IMR-90 (cell line): Measurements from ENCODE around the gene TMBIM1.

Source experiments
- BHLHE40 ChIP-seq: fragments of 150-350 bp; IDR thresholded peaks from 2 replicates; pipeline ENCODE4 v1.6.1; 2016; ENCODE audit warnings: mild to moderate bottlenecking, low read depth, low read length
- MAZ ChIP-seq: IDR thresholded peaks from 2 replicates; pipeline ENCODE4 v1.6.1; 2012; ENCODE audit warnings: low read depth, mild to moderate bottlenecking, low read length, improper control_type of control experiment, moderate library complexity, borderline replicate concordance
- POLR2A ChIP-seq: IDR thresholded peaks from 2 replicates; pipeline ENCODE4 v1.6.1; 2012; ENCODE audit warnings: mild to moderate bottlenecking, low read depth, low read length
- RAD21 ChIP-seq: IDR thresholded peaks from 2 replicates; pipeline ENCODE4 v1.6.1; 2012; ENCODE audit warnings: low read length, improper control_type of control experiment
- RCOR1 ChIP-seq: IDR thresholded peaks from 2 replicates; pipeline ENCODE4 v1.6.1; 2012; ENCODE audit warnings: mild to moderate bottlenecking, low read length, improper control_type of control experiment; ENCODE audit not compliant: insufficient replicate concordance
- RFX5 ChIP-seq: IDR thresholded peaks from 2 replicates; pipeline ENCODE4 v1.8.0; 2012; ENCODE audit warnings: low read depth, mild to moderate bottlenecking, low read length, moderate library complexity
- TF ChIP-seq, protein P1 (sequence below): conservative IDR thresholded peaks from 2 replicates; pipeline ENCODE4 v1.5.1; 2012; ENCODE audit warnings: mild to moderate bottlenecking, low read depth, low read length, improper control_type of control experiment
- TF ChIP-seq, protein P2 (sequence below): fragments of 150-350 bp; IDR thresholded peaks from 2 replicates; pipeline ENCODE4 v1.6.1; 2017; ENCODE audit warnings: mild to moderate bottlenecking, antibody characterized with exemption, low read length, low read depth

DNA sequence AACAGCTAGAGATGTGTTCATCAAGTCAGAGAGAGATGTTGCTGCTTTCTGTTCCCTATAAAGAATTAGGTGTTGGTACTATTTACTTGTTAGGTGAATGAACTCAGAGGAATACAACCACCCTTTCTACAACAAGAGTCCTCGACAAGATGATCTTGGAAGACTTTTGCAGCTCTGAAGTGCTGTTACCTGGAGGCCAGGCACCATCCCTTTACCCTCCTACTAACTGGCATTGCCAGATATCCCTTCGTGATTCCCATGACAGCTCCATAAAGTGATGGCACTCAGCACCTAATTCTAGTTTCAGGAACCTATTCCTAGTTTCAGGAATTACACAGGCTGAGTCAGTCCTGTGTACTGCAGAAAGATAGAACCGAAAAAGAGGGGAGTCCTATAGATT lies 65.4 kb downstream of the TMBIM1 start:
- TF ChIP-seq, protein P1, sequence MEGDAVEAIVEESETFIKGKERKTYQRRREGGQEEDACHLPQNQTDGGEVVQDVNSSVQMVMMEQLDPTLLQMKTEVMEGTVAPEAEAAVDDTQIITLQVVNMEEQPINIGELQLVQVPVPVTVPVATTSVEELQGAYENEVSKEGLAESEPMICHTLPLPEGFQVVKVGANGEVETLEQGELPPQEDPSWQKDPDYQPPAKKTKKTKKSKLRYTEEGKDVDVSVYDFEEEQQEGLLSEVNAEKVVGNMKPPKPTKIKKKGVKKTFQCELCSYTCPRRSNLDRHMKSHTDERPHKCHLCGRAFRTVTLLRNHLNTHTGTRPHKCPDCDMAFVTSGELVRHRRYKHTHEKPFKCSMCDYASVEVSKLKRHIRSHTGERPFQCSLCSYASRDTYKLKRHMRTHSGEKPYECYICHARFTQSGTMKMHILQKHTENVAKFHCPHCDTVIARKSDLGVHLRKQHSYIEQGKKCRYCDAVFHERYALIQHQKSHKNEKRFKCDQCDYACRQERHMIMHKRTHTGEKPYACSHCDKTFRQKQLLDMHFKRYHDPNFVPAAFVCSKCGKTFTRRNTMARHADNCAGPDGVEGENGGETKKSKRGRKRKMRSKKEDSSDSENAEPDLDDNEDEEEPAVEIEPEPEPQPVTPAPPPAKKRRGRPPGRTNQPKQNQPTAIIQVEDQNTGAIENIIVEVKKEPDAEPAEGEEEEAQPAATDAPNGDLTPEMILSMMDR, result no peak
- TF ChIP-seq, protein P2, sequence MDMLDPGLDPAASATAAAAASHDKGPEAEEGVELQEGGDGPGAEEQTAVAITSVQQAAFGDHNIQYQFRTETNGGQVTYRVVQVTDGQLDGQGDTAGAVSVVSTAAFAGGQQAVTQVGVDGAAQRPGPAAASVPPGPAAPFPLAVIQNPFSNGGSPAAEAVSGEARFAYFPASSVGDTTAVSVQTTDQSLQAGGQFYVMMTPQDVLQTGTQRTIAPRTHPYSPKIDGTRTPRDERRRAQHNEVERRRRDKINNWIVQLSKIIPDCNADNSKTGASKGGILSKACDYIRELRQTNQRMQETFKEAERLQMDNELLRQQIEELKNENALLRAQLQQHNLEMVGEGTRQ, result no peak
- TF ChIP-seq POLR2A (no peak), RAD21 (no peak), BHLHE40 (no peak), RFX5 (no peak), MAZ (no peak), RCOR1 (no peak)
